ENCODE results near the gene RNF32. TPM values are rescaled to one million over a fixed set of nuclear protein-coding genes. Genes with fewer than 3 reads are reported as not detected.
"Not testable (repeated sequence)": the region's sequence is repeated elsewhere in the genome, so short reads cannot be mapped to it uniquely, and the experiment has no call there.

The RNF32 gene
- total RNA-seq, 2 experiments from 2014 or later, result 0.57 TPM; not detected in 1

DNA sequence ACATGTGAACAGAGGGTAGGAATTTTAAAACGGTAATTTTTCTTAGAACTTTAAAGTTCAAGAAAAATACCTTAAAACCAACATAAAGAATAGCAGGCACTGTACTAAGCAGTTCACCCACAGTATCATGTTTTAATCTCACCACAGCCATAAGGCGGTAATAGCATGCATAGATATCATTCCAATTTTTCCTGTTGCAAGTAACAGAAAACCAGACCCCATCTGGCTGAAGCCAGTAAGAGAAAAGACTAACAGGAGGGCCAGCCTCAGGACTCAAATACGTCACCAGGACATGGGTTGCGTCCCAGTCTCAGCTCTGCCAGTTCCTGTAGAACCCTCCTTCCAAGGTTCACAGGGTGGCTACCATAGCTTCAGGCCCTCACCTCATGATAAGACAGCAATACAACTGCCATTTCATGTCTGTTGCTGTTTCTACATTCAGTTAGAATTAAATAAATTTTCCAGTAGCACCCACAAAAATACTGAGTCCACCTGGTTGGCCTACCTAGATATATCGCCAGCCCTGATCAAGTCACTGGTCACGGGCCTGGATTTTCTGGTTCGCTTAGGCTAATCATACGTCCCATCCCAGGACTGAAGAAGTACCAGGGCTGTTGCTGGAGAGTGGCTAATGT, 2.0 kb upstream of the RNF32 start:
- POLR2A ChIA-PET, result no interaction called here
- CTCF ChIA-PET, result no interaction called here

- POLR2A ChIA-PET, result no interaction called here
- CTCF ChIA-PET, result no interaction called here
These were observed 933 bp upstream of the RNF32 start for GRCh38 chr7:156639426-156640256.

DNA sequence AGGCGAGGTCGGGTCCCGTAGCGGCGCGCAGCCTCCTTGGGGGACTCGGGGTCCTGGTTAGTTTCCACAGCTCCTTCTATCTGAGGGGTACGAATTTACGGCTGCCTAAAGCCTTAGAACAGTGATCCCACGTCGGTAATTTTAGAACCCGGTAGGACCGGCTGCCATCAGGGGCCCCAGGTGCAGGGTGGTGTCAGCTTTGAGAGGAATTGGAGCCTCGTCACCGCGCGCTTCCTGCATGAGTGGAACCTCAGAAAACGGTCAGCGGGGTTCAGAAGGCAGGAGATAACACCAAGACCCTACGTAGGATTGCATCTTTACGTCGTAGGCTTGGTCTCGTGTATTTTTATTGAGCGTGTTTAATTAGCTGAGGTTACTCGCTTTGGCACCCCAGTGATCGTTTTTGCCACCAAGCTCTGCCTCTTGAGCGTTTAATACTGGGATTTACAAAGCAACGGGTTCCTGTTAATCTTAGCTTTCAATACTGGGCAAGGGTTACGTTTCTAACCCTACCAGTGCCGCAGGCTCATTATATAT, 443 bp downstream of the RNF32 start:
- ChIA-PET POLR2A (interaction anchor here (0.5 to 1.1 kb wide), 2 partner anchors 252 to 828 kb away, joined by 4 to 5 read pairs; partner anchors contain the start of gene LMBR1), CTCF (no interaction called here)

GRCh38 chr7:156642306-156643045, 1.9 kb downstream of the RNF32 start:
- POLR2A ChIA-PET, result no interaction called here

GRCh38 chr7:156647330-156647729, 6.8 kb downstream of the RNF32 start:
- POLR2A ChIA-PET, CTCF ChIA-PET: not testable (repeated sequence)

More at GRCh38 chr7:156642306-156643045, 1.9 kb downstream of the RNF32 start:
- CTCF ChIA-PET, result no interaction called here

GRCh38 chr7:156650042-156650441, 9.5 kb downstream of the RNF32 start:
- CTCF ChIA-PET, result no interaction called here
- POLR2A ChIA-PET, result no interaction called here

- POLR2A ChIA-PET, result no interaction called here
These were observed 10.9 kb downstream of the RNF32 start for GRCh38 chr7:156651474-156651873.

GRCh38 chr7:156652886-156653568, 12.5 kb downstream of the RNF32 start:
- POLR2A ChIA-PET, result no interaction called here
- CTCF ChIA-PET, result no interaction called here

More at GRCh38 chr7:156651474-156651873, 10.9 kb downstream of the RNF32 start:
- CTCF ChIA-PET, result no interaction called here

GRCh38 chr7:156654511-156655234, 14.1 kb downstream of the RNF32 start:
- CTCF ChIA-PET, result no interaction called here
- POLR2A ChIA-PET, result no interaction called here

DNA sequence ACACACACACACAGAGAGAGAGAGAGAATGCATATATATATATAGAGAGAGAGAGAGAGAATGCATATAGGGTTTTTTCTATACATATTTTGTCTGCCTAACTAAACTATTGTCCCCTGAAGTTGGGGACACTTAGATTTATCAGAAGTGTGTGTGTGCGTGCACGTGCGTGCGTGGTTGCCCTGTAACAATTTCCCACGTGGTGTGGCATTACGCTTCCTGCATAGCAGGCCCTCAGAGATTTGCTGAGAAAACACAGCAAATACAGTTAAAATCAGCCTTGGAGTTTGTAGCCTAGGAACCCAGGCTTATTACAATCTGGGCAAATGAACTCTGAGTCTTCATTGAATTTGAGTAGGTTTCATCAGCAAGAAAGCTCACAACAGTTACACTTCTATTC, 14.7 kb downstream of the RNF32 start:
- ChIA-PET POLR2A (no interaction called here), CTCF (no interaction called here)

- ChIA-PET POLR2A (no interaction called here), CTCF (no interaction called here)
These were observed 15.4 kb downstream of the RNF32 start for GRCh38 chr7:156655983-156656382.

- POLR2A ChIA-PET, result no interaction called here
- CTCF ChIA-PET, result no interaction called here
These were observed 16.0 kb downstream of the RNF32 start for GRCh38 chr7:156656598-156656997.

GRCh38 chr7:156657681-156658080, 17.1 kb downstream of the RNF32 start:
- ChIA-PET CTCF (no interaction called here), POLR2A (no interaction called here)

DNA sequence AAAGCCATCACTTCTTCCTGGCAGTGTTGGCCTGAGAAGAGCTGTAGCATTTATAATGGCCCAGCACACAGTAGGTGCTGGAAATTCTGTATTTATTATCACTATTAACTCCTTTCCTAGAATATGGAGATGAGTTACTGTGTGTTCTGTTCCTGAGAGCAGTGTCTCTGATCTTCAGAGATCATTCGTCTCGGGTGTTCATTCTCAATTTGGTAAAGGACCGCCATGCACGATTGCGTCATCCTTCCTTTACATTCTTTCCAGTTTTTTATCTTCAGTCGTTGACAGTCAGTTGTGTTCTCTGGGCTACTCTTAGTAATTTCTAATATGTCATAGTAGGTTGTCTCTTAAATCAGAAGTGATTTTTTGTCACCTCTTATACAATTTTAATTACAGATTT, 18.6 kb downstream of the RNF32 start:
- ChIA-PET POLR2A (no interaction called here), CTCF (no interaction called here)

GRCh38 chr7:156659961-156660360, 19.4 kb downstream of the RNF32 start:
- ChIA-PET POLR2A (no interaction called here), CTCF (no interaction called here)

GRCh38 chr7:156661637-156662036, 21.1 kb downstream of the RNF32 start:
- CTCF ChIA-PET, result no interaction called here
- POLR2A ChIA-PET, result no interaction called here

DNA sequence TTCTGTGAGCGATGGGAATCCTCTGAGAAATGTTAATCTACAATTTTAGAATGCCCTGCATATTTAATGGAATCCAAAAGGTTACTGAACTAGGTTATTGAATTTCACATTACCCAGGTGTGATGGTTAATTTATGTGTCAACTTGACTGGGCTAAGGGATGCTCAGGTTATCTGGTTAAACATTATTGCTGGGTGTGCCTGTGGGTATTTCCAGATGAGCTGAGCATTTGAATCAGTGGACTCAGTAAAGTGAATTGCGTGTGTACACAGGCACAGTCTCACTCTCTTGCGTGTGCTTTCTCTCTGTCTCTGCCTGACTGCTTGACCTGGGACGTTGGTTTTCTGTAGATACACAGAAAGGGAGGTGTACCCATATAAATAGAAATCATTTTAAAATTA, 21.7 kb downstream of the RNF32 start:
- ChIA-PET CTCF (no interaction called here), POLR2A (no interaction called here)

GRCh38 chr7:156665101-156665500, 24.5 kb downstream of the RNF32 start:
- CTCF ChIA-PET, result no interaction called here
- POLR2A ChIA-PET, result no interaction called here

- ChIA-PET POLR2A (no interaction called here), CTCF (no interaction called here)
These were observed 26.0 kb downstream of the RNF32 start for GRCh38 chr7:156666368-156667109.

All from activated CD8-positive, alpha-beta memory T cell treated with anti-CD3 and anti-CD28 coated beads for 36 hours (primary cell).